IPS DF 4.7 (cell line): ENCODE results near the gene SETD5.

Experiments used
- DNase-seq: peaks from one replicate; pipeline ENCODE4 v3.0.0-alpha.2; 2013; ENCODE audit warnings: low spot score; ENCODE audit errors: extremely low read depth

Gene SETD5

DNA sequence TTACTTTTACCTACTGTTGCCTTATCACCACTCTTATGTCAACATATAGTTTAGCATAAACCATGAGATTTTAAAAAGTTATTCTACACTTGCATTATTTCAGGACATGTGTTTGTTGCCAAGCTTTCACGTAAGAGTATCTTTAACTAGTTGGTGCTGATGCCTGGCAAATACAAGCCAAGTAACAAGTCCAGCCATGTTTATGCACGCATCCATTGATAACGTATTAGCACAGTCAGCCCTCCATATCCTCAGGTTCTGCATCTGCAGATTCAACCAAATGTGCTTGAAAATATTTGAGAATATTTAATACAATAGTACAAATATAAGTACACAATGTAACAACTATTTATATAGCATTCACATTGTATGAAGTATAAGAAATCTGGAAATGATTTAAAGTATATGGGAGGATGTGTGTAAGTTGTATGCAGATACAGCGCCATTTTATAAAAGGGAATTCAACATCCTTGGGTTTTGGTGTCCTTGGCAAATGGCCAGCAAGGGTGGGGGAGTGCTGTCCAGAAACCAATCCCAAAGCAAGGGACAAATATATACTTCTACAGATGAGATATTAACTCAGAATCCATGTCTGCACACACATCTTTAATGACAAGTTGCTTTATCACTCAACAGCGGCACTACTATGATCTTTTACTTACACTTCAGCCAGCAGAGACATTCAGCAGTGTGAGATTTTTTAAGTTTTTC is 8.7 kb upstream of the SETD5 start:
- no peak for DNase-seq

- DNase-seq, result no peak
Measured at GRCh38 chr3:9390265-9390888, 7.0 kb upstream of the SETD5 start.

DNA sequence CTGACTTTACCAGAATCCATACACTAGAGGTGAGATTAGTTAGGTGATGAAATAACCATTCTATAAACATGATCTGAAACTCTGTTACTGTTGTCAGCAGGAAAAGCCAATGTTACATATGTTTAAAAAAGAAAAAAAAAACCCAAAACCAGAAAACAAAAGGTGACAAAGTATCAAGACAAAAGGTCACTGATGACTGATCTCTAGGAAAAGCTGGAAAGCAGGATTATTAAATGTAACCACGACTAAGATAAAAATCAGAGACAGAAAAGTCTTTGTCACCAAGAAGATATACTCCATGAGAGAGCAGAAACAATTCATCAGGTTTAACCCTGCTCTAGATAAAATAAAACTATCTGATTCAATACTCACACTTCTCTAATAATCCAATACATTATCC is 5.4 kb upstream of the SETD5 start:
- no peak for DNase-seq

DNA sequence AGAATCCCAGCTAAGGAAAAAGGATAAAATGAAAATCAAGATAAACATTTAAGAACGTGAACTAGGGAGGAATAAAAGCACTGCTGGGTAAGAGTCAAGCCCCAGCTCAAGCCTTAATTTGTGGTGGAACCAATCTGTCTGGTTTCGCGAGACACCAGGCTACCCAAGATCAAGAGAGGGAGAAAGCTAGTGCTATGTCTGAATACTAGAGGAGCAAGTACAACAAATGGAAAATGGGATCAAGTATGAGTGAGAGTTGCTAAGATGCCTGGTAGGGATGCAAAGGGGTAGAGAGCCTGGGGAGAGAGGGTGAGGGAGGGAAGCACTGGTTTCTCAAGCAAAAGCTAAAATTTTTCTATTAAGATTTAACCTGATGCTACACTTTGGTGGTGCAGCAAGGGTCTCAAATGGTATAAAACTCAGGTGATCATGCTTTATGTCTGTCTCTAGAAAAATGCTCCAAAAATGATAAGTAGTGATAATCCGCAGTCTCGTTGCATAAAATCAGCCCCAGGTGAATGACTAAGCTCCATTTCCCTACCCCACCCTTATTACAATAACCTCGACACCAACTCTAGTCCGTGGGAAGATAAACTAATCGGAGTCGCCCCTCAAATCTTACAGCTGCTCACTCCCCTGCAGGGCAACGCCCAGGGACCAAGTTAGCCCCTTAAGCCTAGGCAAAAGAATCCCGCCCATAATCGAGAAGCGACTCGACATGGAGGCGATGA is 1.7 kb upstream of the SETD5 start:
- no peak for DNase-seq

DNA sequence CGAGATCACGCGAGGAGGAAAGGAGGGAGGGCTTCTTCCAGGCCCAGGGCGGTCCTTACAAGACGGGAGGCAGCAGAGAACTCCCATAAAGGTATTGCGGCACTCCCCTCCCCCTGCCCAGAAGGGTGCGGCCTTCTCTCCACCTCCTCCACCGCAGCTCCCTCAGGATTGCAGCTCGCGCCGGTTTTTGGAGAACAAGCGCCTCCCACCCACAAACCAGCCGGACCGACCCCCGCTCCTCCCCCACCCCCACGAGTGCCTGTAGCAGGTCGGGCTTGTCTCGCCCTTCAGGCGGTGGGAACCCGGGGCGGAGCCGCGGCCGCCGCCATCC is 1.1 kb upstream of the SETD5 start:
- peak; percentile 41 for DNase-seq

GRCh38 chr3:9396632-9397331 is 633 bp upstream of the SETD5 start:
- peak; percentile 98 for DNase-seq

- DNase-seq, result no peak
Measured at GRCh38 chr3:9397906-9398699, 688 bp downstream of the SETD5 start.

GRCh38 chr3:9398700-9399336 is 1.4 kb downstream of the SETD5 start:
- DNase-seq, result no peak

- DNase-seq, result no peak
Measured at GRCh38 chr3:9399337-9399703, 1.9 kb downstream of the SETD5 start.

- DNase-seq, result no peak
Measured at GRCh38 chr3:9399746-9400145, 2.3 kb downstream of the SETD5 start.

DNA sequence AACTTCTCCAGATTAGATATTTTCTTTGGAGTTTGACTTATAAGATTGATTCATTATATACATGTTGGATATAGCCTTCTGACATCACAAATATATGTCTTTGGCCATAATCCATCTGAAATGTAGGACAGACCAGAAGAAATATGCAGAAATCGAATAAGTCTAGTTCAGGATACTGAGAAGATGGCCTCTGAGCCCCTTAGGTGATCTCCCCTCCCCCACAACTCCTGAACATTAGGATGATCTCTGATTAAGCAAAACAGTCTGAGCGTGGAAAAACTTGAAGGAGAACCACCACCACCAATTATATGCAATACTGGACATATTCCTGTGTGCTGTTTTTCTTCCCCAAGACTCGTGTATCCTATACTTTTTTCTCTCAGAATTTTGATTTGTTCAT is 3.2 kb downstream of the SETD5 start:
- DNase-seq, result no peak

GRCh38 chr3:9401986-9402385 is 4.6 kb downstream of the SETD5 start:
- no peak for DNase-seq

- DNase-seq, result no peak
Measured at GRCh38 chr3:9402410-9403228, 5.2 kb downstream of the SETD5 start.

DNA sequence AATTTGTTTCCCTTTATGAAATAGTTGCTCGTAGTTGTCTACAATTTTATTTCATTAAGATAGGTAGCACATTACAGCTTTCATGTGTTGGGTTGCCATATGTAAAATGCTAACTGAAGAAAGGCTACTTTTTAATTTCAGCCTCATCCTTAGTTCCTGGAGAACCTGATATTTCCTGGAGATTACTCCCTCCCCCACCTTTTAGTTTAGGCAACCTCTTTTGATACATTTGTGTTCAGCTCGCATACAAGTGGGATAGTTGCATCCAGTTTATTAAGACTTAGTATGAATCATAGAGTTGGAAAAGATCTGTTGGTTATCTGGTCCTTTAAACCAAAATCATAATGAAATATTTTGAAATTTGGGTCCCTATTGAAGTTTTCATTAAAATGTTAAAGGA is 6.0 kb downstream of the SETD5 start:
- DNase-seq, result no peak

DNA sequence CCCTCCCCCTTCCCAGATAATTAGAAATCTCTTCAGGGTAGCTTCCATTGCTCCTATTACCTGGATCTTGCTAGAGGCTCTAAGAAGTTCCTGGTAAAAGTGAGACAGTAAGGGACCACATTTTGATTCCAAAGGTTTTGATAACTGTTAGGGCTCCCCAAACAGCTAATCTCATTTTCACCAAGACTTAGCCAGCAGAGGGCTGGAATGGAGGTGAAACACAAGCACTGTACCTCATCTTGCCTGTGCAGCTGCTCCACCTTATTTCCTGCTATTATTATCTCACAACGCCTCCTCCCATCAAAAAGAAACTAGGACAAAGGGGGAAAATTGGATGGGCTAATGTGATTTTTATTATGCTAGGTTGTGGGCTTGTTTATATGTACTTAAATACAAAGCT is 7.3 kb downstream of the SETD5 start:
- no peak for DNase-seq

- DNase-seq, result no peak
Measured at GRCh38 chr3:9405756-9406155, 8.3 kb downstream of the SETD5 start.

GRCh38 chr3:9406856-9407626 is 9.6 kb downstream of the SETD5 start:
- DNase-seq, result no peak

- DNase-seq, result no peak
Measured at GRCh38 chr3:9408061-9408460, 10.6 kb downstream of the SETD5 start.

DNA sequence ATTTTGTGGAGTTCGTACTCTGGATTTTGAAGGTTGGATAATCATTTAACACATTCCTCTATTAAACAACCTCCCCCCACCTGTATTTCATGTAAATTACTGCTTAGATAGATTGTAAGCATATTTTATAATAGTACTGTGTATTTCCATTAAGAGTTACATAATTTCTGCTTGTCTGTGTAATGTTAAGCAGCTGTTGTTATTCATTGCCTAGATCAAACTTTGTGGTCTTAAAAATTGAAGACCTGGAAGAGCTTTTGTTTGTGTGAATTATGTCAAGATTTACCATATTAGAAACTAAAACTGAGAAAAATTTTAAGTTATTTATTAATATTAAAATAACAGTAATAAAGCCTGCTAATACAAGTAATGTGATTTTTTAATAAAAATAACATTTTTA is 11.1 kb downstream of the SETD5 start:
- DNase-seq, result no peak
